GM15510 (cell line): Measurements from ENCODE around the gene HOXA4.

Experiments used
- POLR2A ChIP-seq: IDR thresholded peaks from 3 replicates; pipeline ENCODE4 v1.6.1; 2011; ENCODE audit warnings: borderline replicate concordance; ENCODE audit not compliant: insufficient read length; ENCODE audit errors: extremely low read depth

HOXA4 gene

DNA sequence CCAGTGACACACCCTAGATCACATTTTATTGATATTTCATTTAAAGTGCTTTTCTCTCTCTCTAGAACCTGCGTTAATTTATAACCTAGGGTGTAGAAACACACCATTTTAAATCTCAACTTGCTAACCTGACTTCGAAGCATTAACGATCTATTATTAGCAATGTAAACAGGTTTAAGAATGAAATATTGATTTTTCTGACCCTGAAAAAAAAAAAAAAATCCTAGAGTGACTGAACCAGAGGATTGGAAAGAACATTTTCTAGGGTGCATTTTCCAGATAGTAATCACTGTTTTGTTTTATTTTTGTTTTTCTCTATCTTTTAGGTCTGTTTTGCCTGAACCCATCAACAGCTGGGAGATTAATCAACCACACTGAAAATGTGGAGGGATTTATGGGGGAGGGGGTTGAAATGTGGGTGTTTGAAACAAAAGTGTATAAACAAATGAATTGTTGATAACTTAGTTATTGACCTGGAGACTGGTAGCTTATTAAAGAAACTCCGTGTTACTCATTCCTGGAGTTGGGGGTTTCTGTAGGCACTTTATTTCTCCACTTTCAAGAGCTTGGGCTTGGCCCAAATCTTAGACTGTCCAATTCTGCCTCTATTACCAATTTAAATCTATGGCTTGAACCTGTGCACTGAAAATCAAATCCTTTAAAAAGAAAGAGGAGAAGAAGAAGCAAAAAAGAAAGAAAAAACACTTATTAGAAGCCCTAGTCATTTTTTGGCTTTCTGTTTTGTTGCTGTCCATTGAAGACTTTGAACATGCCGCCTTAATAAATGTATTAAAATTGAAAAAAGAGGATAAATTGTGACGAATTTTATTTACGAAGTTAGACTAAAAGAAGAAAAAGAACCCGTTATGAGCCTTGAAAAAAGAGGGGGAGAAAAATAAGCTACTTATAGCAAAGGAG is 30.8 kb downstream of the HOXA4 start:
- TF ChIP-seq POLR2A = no peak

DNA sequence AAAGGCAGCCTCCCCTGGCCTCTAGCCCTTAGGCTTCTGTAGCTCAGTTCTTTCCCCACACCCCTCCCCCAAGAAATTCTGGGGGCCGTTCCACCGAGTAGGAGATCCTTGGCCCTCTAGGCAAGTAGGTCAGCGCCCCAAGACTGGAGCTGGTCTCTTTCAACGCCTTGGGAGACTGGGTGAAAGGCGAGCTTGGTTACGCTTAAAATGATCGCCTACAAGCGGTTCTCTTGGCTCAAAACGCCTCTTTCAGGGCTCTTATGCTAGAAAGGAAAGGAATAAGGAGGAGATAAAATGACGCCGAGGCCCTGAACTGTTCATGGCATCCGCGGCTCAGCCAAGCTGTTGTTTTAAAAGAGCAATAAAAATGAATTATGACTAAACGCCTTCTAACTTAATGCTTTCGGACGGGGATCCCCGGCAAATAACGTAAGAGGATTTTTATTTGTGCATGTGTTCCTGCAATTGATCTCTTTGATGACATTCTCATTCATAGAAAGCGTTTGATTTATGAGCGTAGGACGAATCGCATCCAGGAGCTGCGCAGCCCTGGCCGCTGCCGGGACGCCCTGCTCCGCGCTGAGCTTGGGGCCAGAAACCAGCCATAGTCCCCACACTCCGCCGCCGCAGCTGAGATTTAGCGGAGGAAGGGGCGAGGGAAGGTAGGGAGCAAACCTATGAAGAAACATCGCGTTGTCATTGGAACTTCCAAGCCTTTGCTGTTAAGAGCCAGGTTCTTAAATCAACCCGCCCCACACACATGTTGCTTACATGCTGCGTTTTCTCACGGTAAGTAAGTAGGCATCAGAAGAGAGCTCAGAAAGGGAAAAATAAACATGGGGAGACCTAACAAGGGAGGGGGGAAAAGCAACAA is 31.7 kb downstream of the HOXA4 start:
- TF ChIP-seq POLR2A = no peak

DNA sequence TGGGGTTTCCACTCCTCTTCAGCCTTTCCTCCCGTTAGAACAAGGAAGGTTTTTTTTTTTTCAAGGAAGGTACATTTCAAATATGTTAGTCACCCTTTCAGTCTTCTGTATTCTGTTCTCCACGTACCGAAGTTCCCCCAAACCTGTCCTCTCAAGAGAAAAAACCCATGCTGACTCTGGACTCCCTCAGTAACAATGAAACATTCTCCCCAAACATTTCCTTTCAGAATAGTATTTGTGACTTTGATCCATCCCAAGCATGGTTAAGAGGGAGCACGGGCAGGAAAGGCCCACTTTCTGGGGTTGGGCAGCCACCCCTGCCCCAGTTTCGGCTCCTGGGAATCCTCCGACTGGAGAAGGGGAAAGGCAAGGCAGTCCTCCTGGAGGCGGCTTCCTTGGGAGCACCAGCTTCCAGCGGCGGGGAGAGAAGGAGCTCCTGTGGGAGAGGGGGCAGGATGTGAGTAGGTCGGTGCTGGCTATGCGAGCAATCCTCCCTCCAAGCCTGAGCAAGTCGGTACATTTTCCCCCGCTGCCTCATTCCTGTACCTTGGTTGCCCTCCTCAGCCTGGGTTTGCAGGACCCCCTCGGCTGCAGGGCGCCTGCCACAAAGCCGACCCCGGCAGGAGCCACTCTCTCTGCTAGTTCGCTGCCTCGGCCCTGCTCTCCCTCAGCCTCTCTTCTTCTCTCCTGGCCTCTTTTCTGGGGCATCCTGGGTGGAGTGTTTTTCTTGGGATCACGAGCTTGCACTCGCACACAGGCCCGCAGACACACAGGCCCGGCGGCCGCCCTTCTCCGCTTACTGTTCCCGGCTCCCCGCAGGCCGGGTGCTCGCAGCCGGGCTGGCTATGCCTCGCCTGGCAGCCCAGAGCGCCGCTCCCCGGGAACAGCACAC is 32.6 kb downstream of the HOXA4 start:
- TF ChIP-seq POLR2A = no peak

DNA sequence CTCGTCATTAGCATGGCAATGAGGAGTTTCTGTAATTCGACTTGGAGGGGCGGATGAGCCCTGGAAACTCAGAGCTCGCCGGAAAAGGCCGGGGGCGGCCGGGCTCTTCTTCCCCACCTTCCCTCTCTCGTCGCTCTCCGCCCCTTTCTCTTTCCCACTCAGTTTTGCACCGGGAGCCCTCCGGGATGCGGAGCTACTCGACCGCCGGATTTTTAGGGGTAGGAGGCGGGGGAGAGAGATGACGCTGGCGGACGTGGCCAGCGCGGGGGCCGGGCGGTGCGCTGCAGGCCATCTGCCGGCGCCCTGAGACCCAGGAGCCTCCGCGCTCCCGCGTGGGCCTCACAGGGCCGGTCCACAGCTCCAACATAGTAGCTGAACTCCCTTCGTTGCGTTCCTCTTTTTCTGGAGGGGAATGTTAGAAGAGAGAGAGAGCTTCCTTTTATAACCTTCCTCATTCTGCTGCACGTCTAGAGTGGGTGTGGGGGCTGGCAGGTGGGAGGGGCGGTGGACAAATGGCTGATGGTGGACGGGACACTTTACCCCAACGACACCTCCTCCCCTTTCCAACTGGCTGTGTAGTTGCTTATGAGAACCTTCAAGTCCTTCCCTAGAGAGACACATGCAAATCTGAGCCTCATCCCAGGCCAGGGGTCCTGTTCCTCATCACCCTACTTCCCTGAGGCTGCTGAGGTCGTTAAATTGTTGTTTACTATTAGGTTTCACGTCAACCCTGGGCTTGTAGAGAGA is 33.6 kb downstream of the HOXA4 start:
- no peak for TF ChIP-seq POLR2A

DNA sequence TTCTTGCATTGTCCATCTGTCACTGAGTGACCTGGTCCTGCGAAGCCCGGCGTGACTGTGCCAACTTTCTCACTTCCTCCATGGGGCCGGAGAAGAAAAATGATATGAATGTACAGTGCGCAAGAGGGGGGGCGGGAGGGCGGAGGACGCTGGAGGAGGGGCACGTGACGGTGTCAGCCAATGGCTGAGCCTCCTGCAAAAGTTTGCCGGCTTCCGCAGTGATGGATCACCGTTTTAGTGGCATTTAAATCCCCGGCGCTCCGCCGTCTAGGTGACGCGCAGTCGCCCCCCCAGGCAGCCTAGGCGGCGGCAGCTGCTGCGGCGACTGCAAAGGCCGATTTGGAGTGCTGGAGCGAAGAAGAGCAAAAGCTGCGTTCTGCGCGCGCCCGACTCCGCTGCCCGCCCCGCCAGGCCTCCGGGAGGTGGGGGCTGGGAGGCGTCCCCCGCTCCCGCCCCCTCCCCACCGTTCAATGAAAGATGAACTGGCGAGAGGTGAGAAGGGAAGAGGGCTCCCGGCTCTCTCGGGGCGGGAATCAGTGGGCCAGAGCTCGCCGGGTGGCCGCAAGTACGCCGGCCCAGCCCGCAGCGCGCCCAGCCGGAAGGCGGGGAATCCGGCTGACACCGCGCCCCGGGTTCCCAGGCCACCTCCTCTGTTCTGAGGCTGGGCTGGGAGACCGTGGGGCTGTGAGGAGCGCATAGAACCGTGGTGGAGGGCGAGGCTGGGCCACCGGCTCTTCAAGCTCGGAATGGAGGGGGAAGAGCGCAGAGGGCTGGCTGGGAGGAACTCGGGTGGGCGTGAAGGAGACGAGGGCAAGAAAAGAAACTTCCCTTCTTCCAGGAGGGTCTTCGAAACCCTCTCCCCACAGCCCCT is 34.4 kb downstream of the HOXA4 start, which contains the start of gene HOXA1:
HOXA1 (minus strand) TSS at position 104 of the 871 bp plus-strand sequence; CDS start at position 16, 88 bp downstream.
- peak; percentile 46 for TF ChIP-seq POLR2A

DNA sequence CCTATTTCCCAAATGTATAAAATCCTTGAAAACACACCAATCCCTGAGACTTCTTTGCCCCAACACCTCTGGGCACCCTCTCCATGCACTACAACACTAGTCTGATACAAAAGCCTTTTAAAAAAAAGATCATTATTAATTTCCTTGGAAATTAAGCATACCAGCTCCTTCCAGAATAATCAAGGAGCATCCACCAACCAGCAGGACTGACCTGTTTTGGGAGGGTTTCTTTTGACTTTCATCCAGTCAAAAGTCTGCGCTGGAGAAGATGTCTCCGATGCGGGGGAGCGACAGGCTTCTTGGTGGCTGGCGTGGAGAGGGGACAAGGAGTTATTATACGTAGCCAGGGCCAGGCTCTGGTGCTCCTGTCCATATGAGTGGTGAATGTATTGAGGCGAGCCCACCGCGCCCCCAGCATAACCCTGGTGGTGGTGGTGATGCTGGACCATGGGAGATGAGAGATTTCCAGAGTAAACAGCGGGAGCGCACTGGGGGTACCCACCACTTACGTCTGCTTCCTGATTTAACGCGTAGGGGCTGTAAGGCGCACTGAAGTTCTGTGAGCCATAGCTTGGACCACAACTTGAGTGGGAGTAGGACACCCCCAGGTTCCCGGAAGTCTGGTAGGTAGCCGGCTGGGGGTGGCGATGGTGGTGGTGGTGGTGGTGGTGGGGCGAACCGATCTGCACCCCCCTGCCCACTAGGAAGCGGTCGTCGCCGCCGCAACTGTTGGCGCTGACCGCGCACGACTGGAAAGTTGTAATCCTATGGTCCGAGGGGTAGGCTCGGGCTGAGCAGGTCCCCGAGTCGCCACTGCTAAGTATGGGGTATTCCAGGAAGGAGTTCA is 35.3 kb downstream of the HOXA4 start:
- TF ChIP-seq POLR2A = no peak

DNA sequence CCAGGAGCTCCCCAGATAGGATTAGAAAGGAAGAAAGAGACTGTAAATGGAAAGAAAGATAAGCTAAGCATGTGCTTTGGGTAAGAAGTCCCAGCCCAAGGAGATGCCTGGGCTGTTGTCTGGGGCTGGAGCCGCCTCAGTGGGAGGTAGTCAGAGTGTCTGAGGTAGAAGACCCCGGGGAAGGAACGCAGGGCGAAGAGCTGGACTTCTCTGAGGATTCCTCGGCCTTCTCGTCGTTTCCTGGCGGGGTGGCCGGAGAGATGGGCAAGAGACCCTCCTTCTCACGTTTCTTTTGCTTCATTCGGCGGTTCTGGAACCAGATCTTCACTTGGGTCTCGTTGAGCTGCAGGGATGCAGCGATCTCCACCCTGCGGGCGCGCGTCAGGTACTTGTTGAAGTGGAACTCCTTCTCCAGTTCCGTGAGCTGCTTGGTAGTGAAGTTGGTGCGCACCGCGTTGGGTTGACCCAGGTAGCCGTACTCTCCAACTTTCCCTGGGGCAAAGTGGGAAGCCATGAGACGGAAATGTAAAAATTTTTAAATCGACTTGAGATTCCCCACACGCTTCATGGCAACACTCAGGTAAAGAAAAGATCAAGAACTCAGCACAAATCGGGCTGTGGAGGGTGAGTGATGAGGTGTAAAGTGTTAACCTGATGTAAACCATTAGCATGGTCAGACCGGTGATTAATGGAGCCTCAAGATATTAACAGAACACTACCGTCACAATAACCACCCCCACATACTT is 36.1 kb downstream of the HOXA4 start:
- no peak for TF ChIP-seq POLR2A

DNA sequence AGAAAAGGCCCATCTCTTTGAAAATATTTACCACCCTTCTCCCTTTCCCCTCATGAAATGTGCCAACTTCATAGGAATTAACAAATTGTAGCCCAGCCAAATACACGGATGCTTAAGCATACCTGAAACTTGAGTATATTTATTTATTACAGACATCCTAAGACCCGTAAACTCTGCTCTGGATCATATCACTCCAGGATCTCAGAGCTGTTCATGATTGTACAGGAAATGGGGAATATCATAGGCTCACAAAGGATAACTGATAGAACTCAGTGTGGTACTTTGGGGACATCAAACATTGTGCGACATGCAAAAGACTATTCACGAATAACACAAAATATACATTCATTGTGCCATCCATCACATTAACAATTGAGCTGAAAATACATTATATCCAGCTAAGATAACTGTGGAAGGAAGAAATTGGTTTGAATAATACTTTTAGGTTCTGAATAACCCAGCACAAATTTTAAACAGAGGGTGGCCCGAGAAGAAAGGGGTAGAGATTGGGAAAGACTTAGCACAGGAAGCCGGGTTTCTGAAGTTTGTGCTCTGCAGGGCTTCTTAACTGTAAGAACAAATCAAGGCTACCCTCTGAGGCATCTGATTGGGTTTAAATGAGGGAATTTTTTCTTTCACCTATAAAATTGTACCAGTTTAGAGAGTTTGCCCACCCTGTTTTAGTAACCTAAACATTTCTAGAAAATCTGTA is 37.2 kb downstream of the HOXA4 start:
- TF ChIP-seq POLR2A = no peak

DNA sequence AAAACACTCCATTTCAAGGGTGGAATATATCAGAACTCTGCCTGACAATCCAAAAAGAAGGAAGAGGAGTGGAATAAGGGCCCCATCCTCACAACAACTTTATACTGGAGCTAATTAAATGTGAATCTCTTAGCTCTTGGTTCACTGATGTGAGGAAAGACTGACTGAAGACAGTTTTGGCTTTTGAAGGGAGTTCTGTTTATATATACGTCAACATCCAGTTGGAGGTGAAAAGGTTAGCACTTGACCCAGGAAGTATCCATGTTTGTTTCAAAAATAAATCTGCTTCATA is 37.8 kb downstream of the HOXA4 start:
- TF ChIP-seq POLR2A = no peak

DNA sequence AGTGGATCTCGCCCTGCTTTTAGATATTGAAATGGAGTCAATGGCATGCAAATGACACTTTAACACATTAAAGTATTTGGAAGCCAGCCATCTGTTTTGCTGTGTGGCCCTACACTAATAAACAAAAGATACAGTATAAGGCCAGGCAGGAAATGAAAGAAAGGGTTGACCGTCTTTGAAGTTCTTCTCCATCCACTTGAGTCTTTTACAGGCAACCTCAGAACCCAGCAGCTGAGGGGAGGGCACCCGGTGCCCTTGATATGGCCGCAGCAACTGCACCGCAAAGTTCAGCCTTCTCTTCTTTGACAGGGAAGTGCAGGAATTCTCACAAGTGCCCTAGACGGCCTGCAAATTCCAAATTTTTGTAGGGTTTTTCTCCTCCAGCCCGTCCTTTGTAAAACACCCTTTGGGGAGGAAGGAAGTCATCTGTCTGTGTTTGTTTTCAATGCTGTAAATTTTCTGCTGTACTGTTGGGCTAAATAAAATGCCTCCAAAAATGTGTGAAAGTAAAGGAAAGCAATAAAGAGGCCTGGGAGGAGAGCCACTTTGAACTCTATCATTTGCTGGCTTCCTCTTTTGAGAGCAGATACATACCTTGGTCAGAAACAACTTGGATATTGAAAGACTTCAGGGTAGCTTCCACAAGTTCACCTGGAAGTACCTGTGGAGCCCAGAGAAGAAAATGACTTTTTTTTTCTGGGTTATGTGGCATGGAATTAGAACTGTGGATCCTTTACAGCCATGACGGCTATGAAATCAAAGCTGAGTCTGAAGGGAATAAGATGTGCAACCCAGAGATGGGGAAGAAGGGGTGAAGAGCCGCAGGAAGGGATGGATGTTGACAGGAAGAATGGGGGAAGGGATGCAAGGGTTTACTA is 38.4 kb downstream of the HOXA4 start:
- TF ChIP-seq POLR2A = no peak
